Measurements from ENCODE around the gene G0S2.

G0S2 gene, protein sequence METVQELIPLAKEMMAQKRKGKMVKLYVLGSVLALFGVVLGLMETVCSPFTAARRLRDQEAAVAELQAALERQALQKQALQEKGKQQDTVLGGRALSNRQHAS

DNA sequence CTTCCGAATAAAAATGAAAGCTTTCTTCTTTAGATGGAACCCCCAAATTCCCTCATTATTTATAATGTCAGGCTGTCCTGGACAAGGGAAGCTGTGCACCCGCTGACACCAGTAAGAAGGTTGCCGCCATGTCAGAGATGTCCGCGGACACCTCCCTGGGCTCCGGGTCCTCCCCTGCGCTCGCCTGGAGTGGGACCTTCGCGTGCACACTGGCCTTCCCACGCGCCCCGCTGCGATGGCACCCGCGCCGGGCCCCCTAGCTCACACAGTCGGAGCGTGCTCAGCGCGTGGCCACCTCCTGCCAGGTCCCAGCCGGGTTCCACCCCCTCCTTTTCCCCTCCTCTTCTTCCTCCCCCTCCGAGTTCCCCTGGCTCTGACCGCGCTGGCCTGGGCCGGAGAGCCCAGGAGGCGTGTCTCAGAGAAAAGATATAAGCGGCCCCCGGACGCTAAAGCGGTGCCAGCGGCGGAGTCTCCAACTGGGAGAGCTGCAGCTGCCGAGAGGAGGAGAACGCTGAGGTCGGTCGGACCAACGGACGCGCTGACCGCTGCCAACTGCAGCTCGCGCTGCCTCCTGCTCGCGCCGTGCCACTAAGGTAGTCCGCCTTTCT lies at the start of gene G0S2:
G0S2 (plus strand) TSS at position 456 of the 608 bp plus-strand sequence. CDS start 273 bp downstream, outside the sequence.
- DNase-seq (ENCODE audit: low read depth): peak; percentile 19

GRCh38 chr1:209625791-209626285 lies 49.4 kb upstream of the G0S2 start:
- no peak for DNase-seq (ENCODE audit: low read depth)

GRCh38 chr1:209626346-209627026 lies 48.7 kb upstream of the G0S2 start:
- DNase-seq (ENCODE audit: low read depth): no peak

- no peak for DNase-seq (ENCODE audit: low read depth)
Observed at GRCh38 chr1:209627027-209627731, 48.0 kb upstream of the G0S2 start.

DNA sequence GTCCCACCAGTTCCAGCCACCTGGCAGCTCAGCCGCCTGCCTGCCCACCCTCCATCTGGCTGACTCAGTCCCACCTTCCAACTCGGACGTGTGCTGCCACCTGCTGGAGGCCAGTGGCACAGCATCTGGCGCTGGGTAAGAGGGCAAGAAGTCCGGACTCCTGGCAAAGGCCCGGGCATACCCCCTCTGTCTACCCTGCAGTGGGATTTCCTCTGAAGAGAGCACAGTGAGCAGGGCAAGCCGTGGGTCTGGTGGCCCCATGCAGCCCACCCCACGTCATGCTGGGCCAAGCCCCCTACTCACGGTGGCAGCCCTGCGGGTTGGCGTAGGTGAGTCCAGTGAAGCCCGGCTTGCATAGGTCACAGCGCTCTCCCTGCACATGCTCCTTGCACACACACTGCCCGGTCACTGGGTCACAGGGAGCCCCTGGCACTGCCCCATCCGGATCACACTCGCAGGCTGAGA lies 47.4 kb upstream of the G0S2 start:
- DNase-seq (ENCODE audit: low read depth): peak; percentile 65

DNA sequence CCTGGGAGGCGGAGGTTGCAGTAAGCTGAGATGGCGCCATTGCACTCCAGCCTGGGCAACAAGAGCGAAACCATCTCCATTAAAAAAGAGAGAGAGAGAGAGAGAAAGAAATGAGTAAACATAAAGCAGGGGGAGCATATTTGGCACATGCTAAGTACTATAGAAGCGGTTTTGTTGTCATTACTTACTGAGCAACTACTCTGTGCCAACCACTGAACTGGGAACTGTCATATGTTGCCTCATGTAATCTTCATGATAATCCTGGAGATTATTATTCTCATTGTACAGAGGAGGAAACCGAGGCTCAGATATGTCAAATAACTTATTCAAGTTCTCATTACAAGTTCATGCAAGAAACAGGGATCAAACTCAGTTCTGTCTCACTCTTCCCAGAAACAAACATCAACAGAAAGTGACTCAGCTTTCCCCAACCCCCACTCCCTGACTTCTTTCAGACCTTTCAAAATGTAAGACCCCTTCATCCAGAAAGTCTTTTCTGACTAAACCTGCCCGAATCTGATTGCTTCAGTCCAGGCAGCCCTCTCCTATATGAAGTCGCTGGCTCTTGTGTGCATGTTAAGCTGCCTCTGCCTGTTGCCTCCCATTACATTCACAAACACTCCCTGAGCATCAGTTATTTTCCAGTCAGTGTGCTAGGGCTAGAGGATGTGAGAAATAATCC lies 46.5 kb upstream of the G0S2 start:
- DNase-seq (ENCODE audit: low read depth): no peak

DNA sequence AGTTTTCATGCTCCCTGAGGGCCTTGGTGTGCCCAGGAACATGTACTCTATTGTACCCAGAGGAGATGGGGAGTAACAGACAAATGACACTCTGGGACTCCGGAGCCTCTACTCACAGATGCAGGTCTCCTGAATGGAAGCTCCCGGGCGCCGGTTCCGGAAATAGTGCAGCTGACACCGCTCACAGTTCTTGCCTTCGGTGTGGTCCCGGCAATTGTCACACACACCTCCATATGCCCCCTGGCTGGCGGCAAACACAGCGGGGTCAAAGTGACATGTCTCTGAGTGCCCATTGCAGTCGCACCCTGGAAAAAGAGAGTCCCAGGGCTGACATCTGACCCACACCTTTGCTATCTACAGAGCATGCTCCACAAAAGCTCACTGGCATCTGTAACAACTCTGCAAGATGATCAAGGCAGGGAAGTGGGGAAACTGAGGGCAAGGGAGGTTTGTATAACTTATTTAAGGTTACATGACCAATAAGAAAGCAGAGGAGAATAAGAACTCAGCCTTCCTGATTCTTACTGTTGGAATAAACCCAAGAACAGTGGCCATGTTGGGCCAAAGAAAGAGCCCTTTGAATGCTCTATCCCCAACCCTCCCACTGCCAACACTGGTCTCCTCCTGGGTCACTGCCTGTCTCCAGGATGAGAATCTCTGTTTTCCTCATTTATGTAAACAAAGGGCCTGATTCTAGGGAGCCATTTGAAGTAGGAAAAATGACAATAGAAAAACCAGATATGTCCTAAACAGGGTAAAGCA lies 45.4 kb upstream of the G0S2 start:
- DNase-seq (ENCODE audit: low read depth): no peak

DNA sequence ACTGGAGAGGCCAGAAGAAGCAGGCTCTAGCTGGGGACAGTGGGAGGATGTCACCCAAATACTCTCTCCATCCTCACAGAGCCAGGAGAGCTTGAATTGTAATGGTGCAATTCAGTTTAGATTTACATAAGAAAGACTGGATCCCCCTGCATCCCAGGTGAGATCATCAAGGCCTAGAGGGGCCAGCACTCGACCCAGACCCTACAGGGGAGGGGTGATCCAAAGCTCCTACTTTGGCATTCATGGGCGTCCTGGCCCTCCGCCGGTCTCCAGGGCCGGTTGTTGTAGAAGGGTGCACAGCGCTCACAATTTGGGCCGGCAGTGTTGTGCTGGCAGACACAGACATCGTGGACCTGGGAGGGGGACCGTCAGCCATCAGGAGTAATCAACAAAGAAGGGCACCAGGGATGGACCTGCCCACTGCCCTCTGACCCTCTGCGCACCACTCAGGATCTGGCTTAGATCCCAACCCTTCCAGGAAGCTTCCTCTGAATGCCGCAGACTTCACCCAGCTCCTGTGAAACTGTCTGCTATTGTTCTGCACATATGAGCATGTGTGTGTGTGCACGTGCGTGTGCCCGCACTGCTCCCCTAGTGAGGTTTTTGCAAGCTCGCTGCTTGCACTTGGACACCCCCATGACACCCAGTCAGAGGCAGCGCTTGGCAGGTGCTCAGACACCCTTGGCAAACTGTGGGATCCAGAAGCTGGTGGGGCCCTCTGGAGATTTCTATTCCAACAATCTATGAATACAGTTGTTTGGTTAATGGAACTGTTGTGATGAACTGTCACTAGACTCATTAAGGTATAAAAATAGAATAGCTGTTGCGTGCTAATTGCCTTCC lies 44.6 kb upstream of the G0S2 start:
- DNase-seq (ENCODE audit: low read depth): no peak

- no peak for DNase-seq (ENCODE audit: low read depth)
Observed at GRCh38 chr1:209633335-209633997, 41.7 kb upstream of the G0S2 start.

- no peak for DNase-seq (ENCODE audit: low read depth)
Observed at GRCh38 chr1:209634005-209634737, 41.0 kb upstream of the G0S2 start.

- DNase-seq (ENCODE audit: low read depth): no peak
Observed at GRCh38 chr1:209635850-209636249, 39.4 kb upstream of the G0S2 start.

GRCh38 chr1:209641832-209642172 lies 33.4 kb upstream of the G0S2 start:
- no peak for DNase-seq (ENCODE audit: low read depth)

DNA sequence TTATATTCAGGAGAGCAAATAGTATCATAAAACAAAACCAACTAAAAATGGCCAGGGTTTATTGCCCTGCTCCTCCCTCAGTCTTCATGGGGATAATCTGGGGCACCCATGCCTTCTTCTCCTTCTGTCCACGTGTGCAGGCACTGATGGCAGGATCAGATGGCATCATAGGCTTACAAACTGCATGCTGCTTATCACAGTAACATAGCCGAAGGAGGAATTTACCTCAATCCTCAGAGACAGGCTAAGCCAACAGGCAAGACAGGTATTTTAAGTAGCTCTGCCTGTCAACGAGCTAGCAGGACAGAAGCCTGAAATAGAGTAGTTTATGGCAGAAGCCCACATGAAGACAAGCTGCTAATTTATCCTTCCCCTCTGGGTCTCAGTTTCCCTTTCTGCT lies 32.4 kb upstream of the G0S2 start:
- no peak for DNase-seq (ENCODE audit: low read depth)

GRCh38 chr1:209643285-209644020 lies 31.8 kb upstream of the G0S2 start:
- no peak for DNase-seq (ENCODE audit: low read depth)

- no peak for DNase-seq (ENCODE audit: low read depth)
Observed at GRCh38 chr1:209645574-209646452, 29.4 kb upstream of the G0S2 start.

DNA sequence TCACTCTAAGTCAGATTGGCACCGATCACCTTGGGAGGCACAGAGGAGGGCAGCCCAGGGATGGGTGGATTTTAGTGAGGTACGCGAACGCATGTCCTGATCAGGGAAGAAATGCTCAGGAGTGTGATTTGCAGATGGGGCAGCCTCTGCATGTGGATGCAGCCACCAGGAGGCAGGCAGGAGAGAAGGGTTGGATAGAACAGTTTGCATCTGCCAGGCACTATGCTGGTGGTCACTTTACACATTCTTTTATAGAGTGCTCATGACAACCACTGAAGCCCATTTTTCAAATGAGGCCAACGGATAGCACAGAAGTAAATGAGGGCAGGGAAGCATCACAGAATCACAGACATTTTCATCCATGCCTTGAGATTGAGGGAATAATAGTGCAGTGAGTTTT lies 28.7 kb upstream of the G0S2 start:
- DNase-seq (ENCODE audit: low read depth): no peak

- DNase-seq (ENCODE audit: low read depth): no peak
Observed at GRCh38 chr1:209647156-209647555, 28.1 kb upstream of the G0S2 start.

GRCh38 chr1:209648346-209648745 lies 26.9 kb upstream of the G0S2 start:
- no peak for DNase-seq (ENCODE audit: low read depth)

All from stimulated activated CD4-positive, alpha-beta T cell treated with anti-CD3 and anti-CD28 coated beads, Interleukin-2, amount 100 ng/mL, for 4 hours (primary cell).